Neural cell (in vitro differentiated cells): ENCODE measurements around the gene PRKCQ. TPM values are rescaled to one million over a fixed set of nuclear protein-coding genes. Genes with fewer than 3 reads are reported as not detected.
"Not testable (repeated sequence)": the region's sequence is repeated elsewhere in the genome, so short reads cannot be mapped to it uniquely, and the experiment has no call there.

Source experiments
- H2AFZ ChIP-seq: fragments of 200-600, 300-800 bp; sonication (generic), shearing (Covaris generic); 2 replicates; pipeline ENCODE4 v1.6.0; 2014; ENCODE audit warnings: low read depth, mild to moderate bottlenecking, antibody characterized with exemption, low read length, moderate library complexity
- H3F3A ChIP-seq: fragments of 200-600 bp; shearing (Covaris generic); 2 replicates; pipeline ENCODE4 v1.6.1; 2016; ENCODE audit warnings: mild to moderate bottlenecking, moderate library complexity, mixed read lengths, antibody characterized with exemption, low read length; ENCODE audit not compliant: insufficient read depth, poor library complexity, severe bottlenecking
- H3K27ac ChIP-seq: fragments of 200-600, 300-800 bp; sonication (generic), shearing (Covaris generic); 2 replicates; pipeline ENCODE4 v1.5.1; 2014; ENCODE audit warnings: mild to moderate bottlenecking, low read length, moderate library complexity
- H3K27me3 ChIP-seq: fragments of 300-800, 200-600 bp; sonication (generic), shearing (Covaris generic); 2 replicates; pipeline ENCODE4 v1.6.0; 2014; ENCODE audit warnings: mild to moderate bottlenecking, low read depth, low read length, moderate library complexity; ENCODE audit not compliant: insufficient read depth
- H3K36me3 ChIP-seq: fragments of 300-800, 200-600 bp; sonication (generic), shearing (Covaris generic); 2 replicates; pipeline ENCODE4 v1.5.1; 2014; ENCODE audit warnings: mild to moderate bottlenecking, antibody characterized with exemption, low read length, moderate library complexity; ENCODE audit not compliant: insufficient read depth
- H3K4me2 ChIP-seq: fragments of 300-800, 200-600 bp; sonication (generic), shearing (Covaris generic); 2 replicates; pipeline ENCODE4 v1.6.0; 2014; ENCODE audit warnings: mild to moderate bottlenecking, low read length
- H3K4me3 ChIP-seq: fragments of 300-800, 200-600 bp; sonication (generic), shearing (Covaris generic); 2 replicates; pipeline ENCODE4 v1.5.1; 2014; ENCODE audit warnings: mild to moderate bottlenecking, low read length, moderate library complexity
- H3K79me2 ChIP-seq: fragments of 200-600 bp; shearing (Covaris generic); replicated peaks from 2 replicates; pipeline ENCODE4 v1.6.0; 2014; ENCODE audit warnings: mild to moderate bottlenecking, low read length, moderate library complexity; ENCODE audit not compliant: insufficient read depth
- H3K9ac ChIP-seq: fragments of 300-800, 200-600 bp; sonication (generic), shearing (Covaris generic); 2 replicates; pipeline ENCODE4 v1.6.1; 2016; ENCODE audit warnings: mild to moderate bottlenecking, low read length, mixed read lengths
- H3K9me2 ChIP-seq: fragments of 200-600 bp; shearing (Covaris generic); 2 replicates; pipeline ENCODE4 v1.6.1; 2016; ENCODE audit warnings: mild to moderate bottlenecking, low read length, mixed read lengths; ENCODE audit not compliant: insufficient read depth
- H3K9me3 ChIP-seq: fragments of 200-600, 300-800 bp; sonication (generic), shearing (Covaris generic); 2 replicates; pipeline ENCODE4 v1.6.1; 2016; ENCODE audit warnings: mild to moderate bottlenecking, mixed run types, low read length, moderate library complexity, mixed read lengths
- H4K20me1 ChIP-seq: fragments of 200-600 bp; shearing (Covaris generic); 2 replicates; pipeline ENCODE4 v1.6.1; 2016; ENCODE audit warnings: mild to moderate bottlenecking, mixed run types; ENCODE audit not compliant: insufficient read depth
- CTCF ChIP-seq: fragments of 450-650 bp; IDR thresholded peaks from 2 replicates; pipeline ENCODE4 v1.5.1; 2014; ENCODE audit warnings: antibody characterized with exemption, mild to moderate bottlenecking, moderate library complexity; ENCODE audit not compliant: poor library complexity, severe bottlenecking
- EP300 ChIP-seq: fragments of 450-650 bp; conservative IDR thresholded peaks from 2 replicates; pipeline ENCODE4 v1.6.1; 2014; ENCODE audit warnings: antibody characterized with exemption, mild to moderate bottlenecking, moderate library complexity; ENCODE audit not compliant: poor library complexity, severe bottlenecking
- EZH2 ChIP-seq: fragments of 200-600, 300-800 bp; shearing (Covaris generic), sonication (generic); IDR thresholded peaks from 2 replicates; pipeline ENCODE4 v1.6.1; 2014; ENCODE audit warnings: antibody characterized with exemption, low read length, borderline replicate concordance, mild to moderate bottlenecking; ENCODE audit not compliant: insufficient read depth, poor library complexity, severe bottlenecking
- MXI1 ChIP-seq: fragments of 450-650 bp; conservative IDR thresholded peaks from 2 replicates; pipeline ENCODE4 v1.6.1; 2014; ENCODE audit warnings: antibody characterized with exemption, mild to moderate bottlenecking; ENCODE audit not compliant: poor library complexity, severe bottlenecking
- POLR2AphosphoS5 ChIP-seq: IDR thresholded peaks from 2 replicates; pipeline ENCODE4 v1.6.1; 2012
- RAD21 ChIP-seq: fragments of 450-650 bp; conservative IDR thresholded peaks from 2 replicates; pipeline ENCODE4 v1.6.1; 2014; ENCODE audit warnings: antibody characterized with exemption, mild to moderate bottlenecking, moderate library complexity
- SMC3 ChIP-seq: fragments of 450-650 bp; conservative IDR thresholded peaks from 2 replicates; pipeline ENCODE4 v1.6.1; 2014; ENCODE audit warnings: antibody characterized with exemption, mild to moderate bottlenecking, moderate library complexity; ENCODE audit not compliant: poor library complexity
- TAF1 ChIP-seq: IDR thresholded peaks from 2 replicates; pipeline ENCODE4 v1.6.1; 2012; ENCODE audit warnings: low read depth
- polyA plus RNA-seq: library from polyadenylated mRNA; depleted of rRNA; stranded (reverse); fragments of >200 nt; gene quantifications from 2 replicates; pipeline ENCODE4 v1.2.3, GENCODE V29; 2014
- TF ChIP-seq, protein P1 (sequence below): IDR thresholded peaks from 2 replicates; pipeline ENCODE4 v1.6.1; 2012; ENCODE audit warnings: borderline replicate concordance

PRKCQ gene
- polyA plus RNA-seq, 1 donor from 2014 or later: 0.61 TPM

- TF ChIP-seq EZH2 (no peak), RAD21 (no peak), TAF1 (no peak), SMC3 (no peak), MXI1 (no peak), EP300 (no peak), CTCF (no peak), POLR2AphosphoS5 (no peak)
- TF ChIP-seq, protein P1, sequence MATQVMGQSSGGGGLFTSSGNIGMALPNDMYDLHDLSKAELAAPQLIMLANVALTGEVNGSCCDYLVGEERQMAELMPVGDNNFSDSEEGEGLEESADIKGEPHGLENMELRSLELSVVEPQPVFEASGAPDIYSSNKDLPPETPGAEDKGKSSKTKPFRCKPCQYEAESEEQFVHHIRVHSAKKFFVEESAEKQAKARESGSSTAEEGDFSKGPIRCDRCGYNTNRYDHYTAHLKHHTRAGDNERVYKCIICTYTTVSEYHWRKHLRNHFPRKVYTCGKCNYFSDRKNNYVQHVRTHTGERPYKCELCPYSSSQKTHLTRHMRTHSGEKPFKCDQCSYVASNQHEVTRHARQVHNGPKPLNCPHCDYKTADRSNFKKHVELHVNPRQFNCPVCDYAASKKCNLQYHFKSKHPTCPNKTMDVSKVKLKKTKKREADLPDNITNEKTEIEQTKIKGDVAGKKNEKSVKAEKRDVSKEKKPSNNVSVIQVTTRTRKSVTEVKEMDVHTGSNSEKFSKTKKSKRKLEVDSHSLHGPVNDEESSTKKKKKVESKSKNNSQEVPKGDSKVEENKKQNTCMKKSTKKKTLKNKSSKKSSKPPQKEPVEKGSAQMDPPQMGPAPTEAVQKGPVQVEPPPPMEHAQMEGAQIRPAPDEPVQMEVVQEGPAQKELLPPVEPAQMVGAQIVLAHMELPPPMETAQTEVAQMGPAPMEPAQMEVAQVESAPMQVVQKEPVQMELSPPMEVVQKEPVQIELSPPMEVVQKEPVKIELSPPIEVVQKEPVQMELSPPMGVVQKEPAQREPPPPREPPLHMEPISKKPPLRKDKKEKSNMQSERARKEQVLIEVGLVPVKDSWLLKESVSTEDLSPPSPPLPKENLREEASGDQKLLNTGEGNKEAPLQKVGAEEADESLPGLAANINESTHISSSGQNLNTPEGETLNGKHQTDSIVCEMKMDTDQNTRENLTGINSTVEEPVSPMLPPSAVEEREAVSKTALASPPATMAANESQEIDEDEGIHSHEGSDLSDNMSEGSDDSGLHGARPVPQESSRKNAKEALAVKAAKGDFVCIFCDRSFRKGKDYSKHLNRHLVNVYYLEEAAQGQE: no peak
- H3K36me3 ChIP-seq: no peaks in the 10 kb centered on the region
- no peaks in the 10 kb centered on the region for H3K9me3 ChIP-seq
- H3K9ac ChIP-seq: no peak overlapping the region
- H3K9me2 ChIP-seq: no peaks in the 10 kb centered on the region
- H2AFZ ChIP-seq: no peak overlapping the region
- H3K4me2 ChIP-seq: no peak overlapping the region
- no peaks in the 10 kb centered on the region for H4K20me1 ChIP-seq
- H3K27me3 ChIP-seq: no peaks in the 10 kb centered on the region
- no peak overlapping the region for H3K27ac ChIP-seq
- no peak overlapping the region for H3K4me3 ChIP-seq
- H3F3A ChIP-seq: no peaks in the 10 kb centered on the region
- H3K79me2 ChIP-seq: no peaks in the 10 kb centered on the region
Measured at GRCh38 chr10:6383096-6383812, 196.8 kb downstream of the PRKCQ start.

GRCh38 chr10:6382081-6382480 is 198.0 kb downstream of the PRKCQ start:
- H3K27ac ChIP-seq: no peak overlapping the region
- no peaks in the 10 kb centered on the region for H4K20me1 ChIP-seq
- no peak overlapping the region for H3K9ac ChIP-seq
- TF ChIP-seq MXI1 (no peak), CTCF (no peak), EP300 (no peak), EZH2 (no peak), POLR2AphosphoS5 (no peak), SMC3 (no peak), RAD21 (no peak), TAF1 (no peak)
- TF ChIP-seq, protein P1: no peak
- H3K4me2 ChIP-seq: no peak overlapping the region
- H3K36me3 ChIP-seq: no peaks in the 10 kb centered on the region
- H3K79me2 ChIP-seq: no peaks in the 10 kb centered on the region
- H3K27me3 ChIP-seq: no peaks in the 10 kb centered on the region
- H3K9me2 ChIP-seq: no peaks in the 10 kb centered on the region
- no peaks in the 10 kb centered on the region for H3F3A ChIP-seq
- H3K9me3 ChIP-seq: no peaks in the 10 kb centered on the region
- H3K4me3 ChIP-seq: no peak overlapping the region
- no peak overlapping the region for H2AFZ ChIP-seq

DNA sequence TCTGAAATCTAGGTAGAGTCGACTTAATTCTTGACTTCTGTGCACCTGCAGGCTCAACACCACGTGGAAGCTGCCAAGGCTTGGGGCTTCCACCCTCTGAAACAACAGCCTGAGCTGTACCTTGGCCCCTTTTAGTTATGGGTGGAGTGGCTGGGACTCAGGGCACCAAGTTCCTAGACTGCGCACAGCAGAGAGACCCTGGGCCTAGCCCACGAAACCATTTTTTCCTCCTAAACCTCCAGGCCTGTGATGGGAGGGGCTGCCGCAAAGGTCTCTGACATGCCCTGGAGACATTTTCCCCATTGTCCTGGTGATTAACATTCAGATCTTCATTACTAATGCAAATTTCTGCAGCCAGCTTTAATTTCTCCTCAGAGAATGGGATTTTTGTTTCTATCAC is 199.6 kb downstream of the PRKCQ start:
- not testable (repeated sequence) for H3F3A ChIP-seq, H3K9me2 ChIP-seq, H3K9ac ChIP-seq, H3K27ac ChIP-seq, H4K20me1 ChIP-seq, H3K79me2 ChIP-seq, H3K9me3 ChIP-seq, H3K27me3 ChIP-seq, H3K36me3 ChIP-seq, H3K4me3 ChIP-seq, H2AFZ ChIP-seq, H3K4me2 ChIP-seq
